ENCODE data around the gene OR2V2.

DNA sequence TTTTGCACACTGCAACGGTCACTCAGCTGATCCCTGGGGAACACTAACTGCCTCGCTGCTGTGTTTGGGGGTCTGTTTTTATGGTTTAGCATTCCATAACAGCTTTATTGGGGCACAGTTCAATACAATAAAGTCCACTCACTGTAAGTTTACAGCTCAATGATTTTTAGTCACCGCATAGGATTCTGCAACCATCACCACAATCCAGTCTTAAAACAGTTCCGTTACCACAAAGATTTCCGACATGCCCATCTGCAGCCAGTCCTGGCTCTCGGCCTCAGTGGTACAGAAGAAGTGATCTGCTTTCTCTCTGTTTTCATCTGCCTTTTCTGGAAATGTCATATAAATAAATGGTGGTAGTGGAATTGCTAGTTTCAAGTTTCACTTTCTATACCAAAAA lies 23.6 kb downstream of the OR2V2 start:
- TF ChIP-seq, protein P1, sequence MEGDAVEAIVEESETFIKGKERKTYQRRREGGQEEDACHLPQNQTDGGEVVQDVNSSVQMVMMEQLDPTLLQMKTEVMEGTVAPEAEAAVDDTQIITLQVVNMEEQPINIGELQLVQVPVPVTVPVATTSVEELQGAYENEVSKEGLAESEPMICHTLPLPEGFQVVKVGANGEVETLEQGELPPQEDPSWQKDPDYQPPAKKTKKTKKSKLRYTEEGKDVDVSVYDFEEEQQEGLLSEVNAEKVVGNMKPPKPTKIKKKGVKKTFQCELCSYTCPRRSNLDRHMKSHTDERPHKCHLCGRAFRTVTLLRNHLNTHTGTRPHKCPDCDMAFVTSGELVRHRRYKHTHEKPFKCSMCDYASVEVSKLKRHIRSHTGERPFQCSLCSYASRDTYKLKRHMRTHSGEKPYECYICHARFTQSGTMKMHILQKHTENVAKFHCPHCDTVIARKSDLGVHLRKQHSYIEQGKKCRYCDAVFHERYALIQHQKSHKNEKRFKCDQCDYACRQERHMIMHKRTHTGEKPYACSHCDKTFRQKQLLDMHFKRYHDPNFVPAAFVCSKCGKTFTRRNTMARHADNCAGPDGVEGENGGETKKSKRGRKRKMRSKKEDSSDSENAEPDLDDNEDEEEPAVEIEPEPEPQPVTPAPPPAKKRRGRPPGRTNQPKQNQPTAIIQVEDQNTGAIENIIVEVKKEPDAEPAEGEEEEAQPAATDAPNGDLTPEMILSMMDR (IDR thresholded peaks at IDR 0.05): no peak
- no peak for TF ChIP-seq POLR2A (IDR thresholded peaks at IDR 0.05)
